PC-9 (cell line): Measurements from ENCODE around the gene CRELD2.

Source experiments
- CTCF ChIP-seq: fragments of 200-600 bp; sonication (generic); conservative IDR thresholded peaks from 2 replicates; pipeline ENCODE4 v1.6.1; 2017; ENCODE audit warnings: mixed run types, antibody characterized with exemption, mild to moderate bottlenecking, moderate library complexity
- EZH2 ChIP-seq: fragments of 200-600 bp; sonication (generic); IDR thresholded peaks from 2 replicates; pipeline ENCODE4 v1.8.0; 2017; ENCODE audit warnings: antibody characterized with exemption, low read depth

DNA sequence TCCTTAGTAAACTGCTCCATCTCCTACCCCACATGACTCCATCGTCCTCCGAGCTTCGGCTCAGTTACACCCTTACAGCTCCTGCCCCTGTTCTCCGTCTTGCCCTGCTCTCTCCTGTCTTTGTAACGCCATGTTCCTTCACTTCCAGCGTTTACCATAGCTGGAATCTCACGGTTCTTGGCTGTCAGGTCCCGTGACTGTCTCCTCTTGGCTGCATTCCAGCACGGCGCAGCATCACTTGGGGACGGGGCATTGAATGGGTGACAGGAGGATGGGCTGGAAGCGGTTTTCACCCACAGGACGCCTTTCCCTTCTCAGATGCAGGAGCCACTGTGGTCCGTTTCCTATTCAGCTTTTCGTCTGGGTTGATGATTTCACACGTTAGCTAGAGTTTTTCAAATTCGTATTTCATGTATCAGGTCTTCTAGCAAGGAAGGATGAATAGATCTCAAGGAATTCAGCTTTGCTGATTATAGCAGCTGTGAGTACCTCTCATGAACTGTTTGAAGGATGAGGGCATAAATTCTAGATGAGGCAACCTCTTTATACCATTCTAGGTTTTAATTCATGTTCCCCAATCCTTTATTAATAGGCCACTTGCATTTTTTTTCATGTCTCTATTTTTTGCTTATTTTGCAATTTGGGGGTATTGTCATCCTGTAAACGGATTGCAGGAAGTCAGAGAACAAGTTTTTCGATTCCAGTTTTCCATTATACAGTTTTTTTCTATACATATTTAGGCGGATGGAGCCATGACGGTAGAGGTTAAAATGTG, 35.7 kb upstream of the CRELD2 start:
- TF ChIP-seq CTCF = no peak
- no peak for TF ChIP-seq EZH2
